IMR-90 (cell line): Measurements from ENCODE around the gene CCDC32.

ENCODE experiments used
- POLR2A ChIP-seq: IDR thresholded peaks from 2 replicates; pipeline ENCODE4 v1.6.1; 2012; ENCODE audit warnings: mild to moderate bottlenecking, low read depth, low read length
- SMC3 ChIP-seq: fragments of 150-350 bp; IDR thresholded peaks from 2 replicates; pipeline ENCODE4 v1.6.1; 2016; ENCODE audit warnings: low read depth, mild to moderate bottlenecking, antibody characterized with exemption, low read length, moderate library complexity

DNA sequence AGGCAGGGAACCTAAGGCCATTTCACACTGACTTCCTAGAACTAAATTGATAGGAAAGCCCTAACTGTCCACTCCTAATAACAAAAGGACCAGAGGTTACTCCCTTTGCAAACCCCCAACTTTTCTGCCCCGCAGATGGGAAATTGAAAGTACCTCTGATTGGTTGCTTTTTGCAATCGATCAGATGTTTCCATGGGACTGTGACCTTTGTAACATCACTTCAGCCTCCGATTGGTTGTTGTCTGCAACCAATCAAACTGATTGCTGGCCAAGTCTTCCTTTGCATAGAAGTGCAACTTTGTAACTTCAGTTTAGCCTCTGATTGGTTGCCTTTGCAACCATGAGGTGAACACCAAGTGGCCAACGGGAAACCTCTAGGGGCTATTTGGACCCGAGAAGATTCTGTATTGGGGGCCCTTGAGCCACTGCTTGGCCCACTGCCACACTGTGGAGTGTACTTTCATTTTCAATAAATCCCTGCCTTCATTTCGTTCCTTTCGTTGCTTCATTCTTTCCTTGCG is 17.9 kb upstream of the CCDC32 start:
- TF ChIP-seq SMC3 (no peak), POLR2A (no peak)
